Gastrocnemius medialis (tissue), 4 donors: ENCODE results near the gene TSPAN2. TPM values are rescaled to one million over a fixed set of nuclear protein-coding genes. Genes with fewer than 3 reads are reported as not detected.
A peak's percentile ranks its signal among the peaks of the same experiment; 100 is the strongest.

ENCODE experiments used
- ATAC-seq, 2 donors: fragments of 150-250 bp; one replicate each; pipeline ENCODE4 v1.9.1; 2016
- DNase-seq, 2 donors: peaks; one replicate each; pipeline ENCODE4 v3.0.0-alpha.2; 2019
- H3K27ac ChIP-seq, 4 donors: fragments of 200-600 bp; sonication (generic); 1 replicate in 1 of 4; 2 replicates in 3 of 4; pipeline ENCODE4 v1.5.1; 2016 to 2018; ENCODE audit warnings: mild to moderate bottlenecking in 2 of 4, moderate library complexity in 1 of 4
- H3K27me3 ChIP-seq, 3 donors: fragments of 200-600 bp; sonication (generic) in 2 of 3; 1 replicate in 1 of 3; 2 replicates in 2 of 3; pipeline versions ENCODE4 v1.5.1 to v1.6.0; 2016 to 2019; ENCODE audit warnings: mild to moderate bottlenecking in 1 of 3, moderate library complexity in 1 of 3
- H3K36me3 ChIP-seq, 2 donors: fragments of 200-600 bp; sonication (generic) in 1 of 2; one replicate each; pipeline ENCODE4 v1.5.1; 2017 to 2018
- H3K4me1 ChIP-seq, 2 donors: fragments of 200-600 bp; sonication (generic) in 1 of 2; one replicate each; pipeline ENCODE4 v1.5.1; 2016 to 2017; ENCODE audit warnings: mild to moderate bottlenecking in 2 of 2
- H3K4me3 ChIP-seq, 4 donors: fragments of 200-600 bp; sonication (generic) in 3 of 4; 1 replicate in 1 of 4; 2 replicates in 3 of 4; pipeline ENCODE4 v1.5.1; 2016 to 2019; ENCODE audit warnings: mild to moderate bottlenecking in 2 of 4
- H3K9me3 ChIP-seq, 3 donors: fragments of 200-600 bp; sonication (generic) in 2 of 3; 1 replicate in 1 of 3; 2 replicates in 2 of 3; pipeline ENCODE4 v1.5.1; 2016 to 2019
- POLR2A ChIP-seq, 2 donors: fragments of 450-650 bp; IDR thresholded peaks; one replicate each; pipeline ENCODE4 v1.6.1; 2017; ENCODE audit warnings: antibody characterized with exemption in 2 of 2, mild to moderate bottlenecking in 2 of 2, moderate library complexity in 2 of 2
- in situ Hi-C, 4 donors: fragments of 200-750 bp; cut with MboI; loops; one replicate each; pipeline versions ENCODE4 v1.15.0 to v1.8.0; 2017; ENCODE audit warnings: low sequenced_read_pairs in 4 of 4
- intact Hi-C: fragments of 100-400 bp; cut with DNase I; formaldehyde crosslinking; loops from one replicate; pipeline ENCODE4 v1.15.1; 2023; ENCODE audit warnings: low total_unique reads
- total RNA-seq, 4 donors: library from RNA; depleted of rRNA; stranded (reverse); fragments of >200 nt; gene quantifications; one replicate each; pipeline versions ENCODE4 v1.1.0 to v1.2.3, GENCODE V29; 2016
- TF ChIP-seq, protein P1 (sequence below), 5 experiments: fragments of 450-650 bp in 3 of 5; fragments of 200-600 bp in 2 of 5; sonication (generic) in 2 of 5; IDR thresholded peaks in 4 of 5; conservative IDR thresholded peaks in 1 of 5; 1 replicate in 4 of 5; 2 replicates in 1 of 5; pipeline ENCODE4 v1.5.1; 2016 to 2019; ENCODE audit warnings: antibody characterized with exemption in 5 of 5, mild to moderate bottlenecking in 3 of 5, moderate library complexity in 3 of 5

TSPAN2 gene
- total RNA-seq, 4 donors from 2014 or later = 0.70 to 2.6 (median 2.0) TPM; not detected in 1

DNA sequence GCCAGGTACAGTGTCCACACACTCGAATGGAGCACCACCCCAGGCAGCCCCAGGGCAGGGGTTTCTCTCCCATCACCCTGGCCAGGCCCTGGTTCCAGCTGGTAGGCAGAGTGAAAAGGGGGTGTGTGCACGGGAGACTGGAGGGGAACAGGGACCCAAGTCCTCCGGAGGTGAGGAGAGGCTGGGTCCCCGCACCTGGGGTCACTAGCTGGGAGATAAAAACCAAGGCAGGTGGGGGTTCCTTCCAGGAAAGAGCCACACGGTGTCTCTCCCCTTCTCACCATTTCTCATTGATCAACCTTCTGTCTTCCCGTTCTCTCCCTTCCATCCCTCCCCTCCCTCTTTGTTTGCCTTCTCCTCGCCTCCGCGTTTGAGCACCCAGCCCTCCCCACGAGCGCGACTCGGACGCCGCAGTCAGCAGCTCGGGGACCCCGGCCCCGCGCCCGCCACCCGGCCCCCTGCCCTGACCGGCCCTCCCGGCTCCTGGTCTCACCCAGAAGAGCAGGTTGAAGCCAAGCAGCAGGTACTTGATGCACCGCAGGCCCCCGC, 358 bp downstream of the TSPAN2 start:
- Histone ChIP-seq H3K9me3 (no peaks in the 10 kb centered on the region), H3K27ac (peak overlapping the region; percentile 42 to 67 (median 66)), H3K27me3 (peaks cover 0 to 7% (median 5%) of the 10 kb centered on the region in 3 donors), H3K36me3 (no peaks in the 10 kb centered on the region), H3K4me1 (peaks cover 0 to 3% of the 10 kb centered on the region in 2 donors), H3K4me3 (peak overlapping the region; percentile 64 to 75 (median 66))
- TF ChIP-seq, protein P1, sequence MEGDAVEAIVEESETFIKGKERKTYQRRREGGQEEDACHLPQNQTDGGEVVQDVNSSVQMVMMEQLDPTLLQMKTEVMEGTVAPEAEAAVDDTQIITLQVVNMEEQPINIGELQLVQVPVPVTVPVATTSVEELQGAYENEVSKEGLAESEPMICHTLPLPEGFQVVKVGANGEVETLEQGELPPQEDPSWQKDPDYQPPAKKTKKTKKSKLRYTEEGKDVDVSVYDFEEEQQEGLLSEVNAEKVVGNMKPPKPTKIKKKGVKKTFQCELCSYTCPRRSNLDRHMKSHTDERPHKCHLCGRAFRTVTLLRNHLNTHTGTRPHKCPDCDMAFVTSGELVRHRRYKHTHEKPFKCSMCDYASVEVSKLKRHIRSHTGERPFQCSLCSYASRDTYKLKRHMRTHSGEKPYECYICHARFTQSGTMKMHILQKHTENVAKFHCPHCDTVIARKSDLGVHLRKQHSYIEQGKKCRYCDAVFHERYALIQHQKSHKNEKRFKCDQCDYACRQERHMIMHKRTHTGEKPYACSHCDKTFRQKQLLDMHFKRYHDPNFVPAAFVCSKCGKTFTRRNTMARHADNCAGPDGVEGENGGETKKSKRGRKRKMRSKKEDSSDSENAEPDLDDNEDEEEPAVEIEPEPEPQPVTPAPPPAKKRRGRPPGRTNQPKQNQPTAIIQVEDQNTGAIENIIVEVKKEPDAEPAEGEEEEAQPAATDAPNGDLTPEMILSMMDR (IDR thresholded peaks at IDR 0.05 in 4 of 5, conservative IDR thresholded peaks at IDR 0.05 in 1 of 5) = no peak
- TF ChIP-seq POLR2A (IDR thresholded peaks at IDR 0.05) = no peak
- no peak for ATAC-seq
- no peak for DNase-seq
- intact Hi-C loops = no loop called here
- in situ Hi-C loops = no loop called here

DNA sequence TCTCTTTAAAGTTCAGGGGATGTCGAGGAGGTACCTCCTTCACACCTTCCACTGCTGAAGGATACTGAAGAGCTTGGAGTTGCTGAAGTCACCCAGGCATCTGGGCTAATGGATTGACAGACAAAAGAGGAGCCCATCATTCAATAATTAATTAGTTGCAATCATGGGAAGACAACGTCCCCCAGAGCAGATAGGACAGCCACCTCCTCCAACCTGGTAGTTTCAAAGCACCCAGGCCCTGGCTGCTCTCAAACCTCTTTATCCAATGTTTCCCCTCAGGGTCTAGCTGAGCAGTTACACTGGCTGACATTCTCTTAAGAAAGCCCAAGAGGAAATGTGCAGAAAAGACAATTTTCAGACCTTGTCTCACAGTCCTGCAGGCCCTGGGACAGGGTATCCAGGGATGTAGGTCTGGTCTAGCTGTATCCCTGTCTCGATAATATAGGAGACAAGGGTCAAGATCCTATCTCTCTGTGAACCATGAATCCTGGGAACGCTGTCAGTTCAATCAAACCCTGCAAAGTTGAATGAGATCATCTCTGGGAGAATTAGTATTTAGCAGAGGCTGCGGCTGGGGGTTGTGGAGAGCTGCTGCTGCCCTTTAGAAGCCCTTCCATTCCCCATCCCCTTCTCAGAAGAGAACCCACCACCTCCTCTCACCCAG, 1.1 kb downstream of the TSPAN2 start:
- intact Hi-C loops (no loop called here), in situ Hi-C loops (no loop called here)
- H3K27ac ChIP-seq = peak overlapping the region in 2 of 4 donors; percentile 13 to 67
- peak overlapping the region in 2 of 4 donors; percentile 64 to 75 for H3K4me3 ChIP-seq
- H3K4me1 ChIP-seq = peaks cover 0 to 3% of the 10 kb centered on the region in 2 donors
- H3K9me3 ChIP-seq = no peaks in the 10 kb centered on the region
- TF ChIP-seq POLR2A (IDR thresholded peaks at IDR 0.05) = no peak
- TF ChIP-seq, protein P1 (IDR thresholded peaks at IDR 0.05 in 4 of 5, conservative IDR thresholded peaks at IDR 0.05 in 1 of 5) = no peak
- no peaks in the 10 kb centered on the region for H3K36me3 ChIP-seq
- ATAC-seq = no peak
- DNase-seq = no peak
- H3K27me3 ChIP-seq = peaks cover 0 to 7% (median 5%) of the 10 kb centered on the region in 3 donors

DNA sequence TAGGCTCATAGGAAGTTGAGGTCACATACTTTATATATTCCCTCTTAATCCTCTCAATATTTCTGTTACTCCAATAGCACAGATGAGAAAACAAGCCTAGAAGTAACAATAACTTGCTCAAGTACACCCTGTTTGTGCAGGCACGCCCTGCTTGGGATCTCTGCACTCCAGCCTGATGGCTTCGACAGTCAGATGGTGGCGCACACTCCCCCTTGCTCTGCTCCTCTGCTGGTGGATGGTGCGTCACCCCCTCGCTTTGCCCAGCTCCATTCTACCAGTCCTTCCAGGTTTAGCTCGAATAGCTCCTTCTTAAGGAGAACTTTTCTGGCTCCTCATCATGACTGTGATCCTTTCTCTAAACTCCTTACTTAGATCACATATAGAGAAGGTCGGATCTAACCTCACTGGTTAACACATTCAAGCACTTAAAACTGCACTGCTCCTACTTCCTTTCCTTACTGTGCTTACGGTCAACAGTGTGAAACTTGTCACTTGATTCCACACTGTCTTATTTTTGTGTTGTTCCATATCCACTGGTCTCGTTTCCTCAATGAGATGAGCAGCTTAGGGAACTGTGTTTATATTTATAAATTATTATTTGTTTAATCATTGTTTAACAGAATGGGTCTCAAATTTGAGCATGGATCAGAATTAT, 3.0 kb downstream of the TSPAN2 start:
- intact Hi-C loops = no loop called here
- Histone ChIP-seq H3K4me3 (no peak overlapping the region), H3K27me3 (peaks cover 0 to 7% (median 5%) of the 10 kb centered on the region in 3 donors), H3K27ac (peak overlapping the region; percentile 13 to 73 (median 70)), H3K4me1 (peaks cover 0 to 3% of the 10 kb centered on the region in 2 donors), H3K9me3 (no peaks in the 10 kb centered on the region), H3K36me3 (no peaks in the 10 kb centered on the region)
- no peak for TF ChIP-seq POLR2A (IDR thresholded peaks at IDR 0.05)
- TF ChIP-seq, protein P1 (IDR thresholded peaks at IDR 0.05 in 4 of 5, conservative IDR thresholded peaks at IDR 0.05 in 1 of 5) = no peak
- DNase-seq (no peak), ATAC-seq (no peak)
- in situ Hi-C loops = no loop called here

DNA sequence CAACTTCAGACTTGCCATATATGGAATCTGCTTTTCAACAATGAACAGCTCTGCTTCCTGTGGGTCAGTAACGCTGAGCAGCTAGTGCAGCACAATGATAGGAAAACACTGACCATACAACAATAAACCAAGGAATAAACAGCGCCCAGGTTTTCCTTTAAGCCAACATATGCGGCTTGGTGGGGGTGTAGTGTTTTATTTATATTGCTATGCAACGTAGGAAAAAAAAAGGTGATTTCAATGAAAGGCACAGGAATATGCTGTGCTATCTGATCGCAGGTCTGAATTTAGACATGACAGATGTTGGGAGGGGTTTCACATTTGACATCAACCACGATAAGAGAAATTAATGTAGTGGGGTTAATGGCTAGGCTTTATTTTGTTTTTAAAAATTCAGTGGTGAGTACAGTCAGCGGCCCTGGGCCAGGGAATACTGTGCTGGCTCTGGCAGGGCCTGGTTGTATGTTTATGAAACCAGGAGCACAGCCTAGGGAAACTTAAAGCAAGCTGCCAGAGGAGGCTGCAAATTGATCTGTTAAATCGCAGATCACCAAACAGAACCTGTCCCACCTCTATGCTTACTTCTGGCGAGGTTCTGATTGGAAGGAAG, 4.3 kb downstream of the TSPAN2 start:
- Histone ChIP-seq H3K27ac (peak overlapping the region; percentile 68 to 73 (median 70)), H3K27me3 (peaks cover 0 to 7% (median 4%) of the 10 kb centered on the region in 3 donors), H3K36me3 (no peaks in the 10 kb centered on the region), H3K4me1 (peaks cover 0 to 3% of the 10 kb centered on the region in 2 donors), H3K4me3 (no peak overlapping the region), H3K9me3 (no peaks in the 10 kb centered on the region)
- no peak for TF ChIP-seq POLR2A (IDR thresholded peaks at IDR 0.05)
- TF ChIP-seq, protein P1 (IDR thresholded peaks at IDR 0.05 in 4 of 5, conservative IDR thresholded peaks at IDR 0.05 in 1 of 5) = no peak
- in situ Hi-C loops (no loop called here), intact Hi-C loops (no loop called here)
- no peak for DNase-seq
- ATAC-seq = peak; percentile 31 to 39
